GM18508 (cell line): ENCODE results near the gene MEX3D.

ENCODE experiments used
- ATAC-seq: cut with Tn5 transposase; IDR thresholded peaks from one replicate; pipeline ENCODE4 v1.9.1; 2021; ENCODE audit warnings: moderate number of reproducible peaks; ENCODE audit not compliant: insufficient read depth, unreplicated experiment

MEX3D gene

GRCh38 chr19:1598777-1599459 is 30.8 kb upstream of the MEX3D start:
- ATAC-seq: no peak

- no peak for ATAC-seq
Measured at GRCh38 chr19:1593501-1593772, 25.3 kb upstream of the MEX3D start.

GRCh38 chr19:1592755-1593500 is 24.8 kb upstream of the MEX3D start, which contains the start of gene MBD3:
Gene MBD3 (minus strand): TSS chr19:1592865. CDS start chr19:1592631, 234 bp downstream.
- no peak for ATAC-seq

GRCh38 chr19:1592024-1592754 is 24.1 kb upstream of the MEX3D start:
- ATAC-seq: no peak

- ATAC-seq: no peak
Measured at GRCh38 chr19:1591421-1592023, 23.4 kb upstream of the MEX3D start.

- no peak for ATAC-seq
Measured at GRCh38 chr19:1590641-1591397, 22.7 kb upstream of the MEX3D start.

- ATAC-seq: no peak
Measured at GRCh38 chr19:1587872-1588271, 19.7 kb upstream of the MEX3D start.

GRCh38 chr19:1585243-1585580 is 17.1 kb upstream of the MEX3D start:
- ATAC-seq: no peak

- no peak for ATAC-seq
Measured at GRCh38 chr19:1584500-1585242, 16.5 kb upstream of the MEX3D start.

GRCh38 chr19:1582201-1582600 is 14.1 kb upstream of the MEX3D start:
- no peak for ATAC-seq

GRCh38 chr19:1580957-1581356 is 12.8 kb upstream of the MEX3D start:
- ATAC-seq: no peak

- ATAC-seq: no peak
Measured at GRCh38 chr19:1580382-1580781, 12.3 kb upstream of the MEX3D start.

GRCh38 chr19:1579222-1579621 is 11.1 kb upstream of the MEX3D start:
- ATAC-seq: no peak

GRCh38 chr19:1577929-1578618 is 9.9 kb upstream of the MEX3D start:
- no peak for ATAC-seq

- ATAC-seq: no peak
Measured at GRCh38 chr19:1577090-1577928, 9.2 kb upstream of the MEX3D start.

- ATAC-seq: no peak
Measured at GRCh38 chr19:1576242-1577089, 8.3 kb upstream of the MEX3D start.
